Superior temporal gyrus (tissue), 1 donor: ENCODE results near the gene RPP25.

Experiments
- DNase-seq: peaks from one replicate; pipeline ENCODE4 v3.0.0-alpha.2; 2016; ENCODE audit errors: extremely low spot score

The RPP25 gene, protein sequence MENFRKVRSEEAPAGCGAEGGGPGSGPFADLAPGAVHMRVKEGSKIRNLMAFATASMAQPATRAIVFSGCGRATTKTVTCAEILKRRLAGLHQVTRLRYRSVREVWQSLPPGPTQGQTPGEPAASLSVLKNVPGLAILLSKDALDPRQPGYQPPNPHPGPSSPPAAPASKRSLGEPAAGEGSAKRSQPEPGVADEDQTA

GRCh38 chr15:74956648-74957475 is at the start of gene RPP25:
RPP25 (minus strand) TSS chr15:74956772; CDS start chr15:74956583, 189 bp downstream.
- peak; percentile 61 for DNase-seq

GRCh38 chr15:75002398-75002797 is 45.8 kb upstream of the RPP25 start:
- no peak for DNase-seq

DNA sequence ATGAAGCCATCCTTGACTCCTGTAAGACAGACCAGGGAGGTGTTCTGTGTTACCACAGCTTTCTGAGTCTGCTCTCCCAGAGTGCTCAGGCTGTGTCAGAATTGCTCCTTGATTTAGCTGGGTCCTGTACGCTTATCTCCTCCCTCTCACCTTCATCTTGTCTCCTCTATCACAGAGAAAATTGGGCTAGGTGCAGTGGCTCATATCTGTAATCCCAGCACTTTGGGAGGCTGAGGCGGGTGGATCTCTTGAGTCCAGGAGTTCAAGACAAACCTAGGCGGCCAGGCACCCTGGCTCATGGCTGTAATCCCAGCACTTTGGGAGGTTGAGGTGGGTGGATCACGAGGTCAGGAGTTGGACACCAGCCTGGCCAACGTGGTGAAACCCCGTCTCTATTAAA is 44.7 kb upstream of the RPP25 start:
- DNase-seq = no peak

DNA sequence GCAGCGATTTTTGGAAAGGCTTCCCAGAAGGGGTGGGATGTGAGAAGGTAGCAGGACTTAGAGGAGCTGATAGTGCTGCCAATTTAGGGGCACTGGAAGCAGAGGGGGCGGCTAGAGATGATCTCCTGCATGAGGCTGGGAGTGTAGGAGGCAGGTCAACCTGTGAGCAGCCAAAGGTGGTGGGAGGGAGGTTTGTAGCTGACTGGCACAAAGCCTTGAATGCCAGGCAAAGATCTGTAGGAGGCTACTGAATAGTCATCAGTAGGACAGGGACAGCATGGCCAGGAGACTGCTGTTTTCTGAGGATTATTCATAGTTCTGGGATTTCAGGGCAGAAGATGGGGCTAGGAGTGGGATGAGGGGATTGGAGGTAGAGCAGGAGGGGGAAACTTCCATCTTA is 41.0 kb upstream of the RPP25 start:
- DNase-seq = no peak

DNA sequence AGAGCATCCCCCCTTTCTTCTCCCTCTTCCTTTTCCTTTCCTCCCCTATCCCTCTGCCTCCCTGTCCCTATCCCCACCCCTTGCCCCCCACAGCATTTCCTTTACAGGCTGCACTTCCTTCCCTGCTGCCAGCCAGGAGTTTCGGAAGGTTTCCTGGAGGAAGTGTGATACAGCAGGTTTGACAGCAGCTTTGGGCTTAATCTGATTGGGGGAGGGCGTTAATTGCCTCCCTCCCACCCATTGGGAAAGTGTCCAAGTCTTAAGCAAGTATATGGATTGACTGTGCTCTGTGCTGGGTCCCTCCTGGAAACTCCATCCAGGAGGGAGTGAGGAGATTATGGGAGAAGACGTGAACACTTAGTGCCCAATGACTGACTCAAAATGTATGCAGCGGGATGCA is 40.6 kb upstream of the RPP25 start:
- DNase-seq = no peak

DNA sequence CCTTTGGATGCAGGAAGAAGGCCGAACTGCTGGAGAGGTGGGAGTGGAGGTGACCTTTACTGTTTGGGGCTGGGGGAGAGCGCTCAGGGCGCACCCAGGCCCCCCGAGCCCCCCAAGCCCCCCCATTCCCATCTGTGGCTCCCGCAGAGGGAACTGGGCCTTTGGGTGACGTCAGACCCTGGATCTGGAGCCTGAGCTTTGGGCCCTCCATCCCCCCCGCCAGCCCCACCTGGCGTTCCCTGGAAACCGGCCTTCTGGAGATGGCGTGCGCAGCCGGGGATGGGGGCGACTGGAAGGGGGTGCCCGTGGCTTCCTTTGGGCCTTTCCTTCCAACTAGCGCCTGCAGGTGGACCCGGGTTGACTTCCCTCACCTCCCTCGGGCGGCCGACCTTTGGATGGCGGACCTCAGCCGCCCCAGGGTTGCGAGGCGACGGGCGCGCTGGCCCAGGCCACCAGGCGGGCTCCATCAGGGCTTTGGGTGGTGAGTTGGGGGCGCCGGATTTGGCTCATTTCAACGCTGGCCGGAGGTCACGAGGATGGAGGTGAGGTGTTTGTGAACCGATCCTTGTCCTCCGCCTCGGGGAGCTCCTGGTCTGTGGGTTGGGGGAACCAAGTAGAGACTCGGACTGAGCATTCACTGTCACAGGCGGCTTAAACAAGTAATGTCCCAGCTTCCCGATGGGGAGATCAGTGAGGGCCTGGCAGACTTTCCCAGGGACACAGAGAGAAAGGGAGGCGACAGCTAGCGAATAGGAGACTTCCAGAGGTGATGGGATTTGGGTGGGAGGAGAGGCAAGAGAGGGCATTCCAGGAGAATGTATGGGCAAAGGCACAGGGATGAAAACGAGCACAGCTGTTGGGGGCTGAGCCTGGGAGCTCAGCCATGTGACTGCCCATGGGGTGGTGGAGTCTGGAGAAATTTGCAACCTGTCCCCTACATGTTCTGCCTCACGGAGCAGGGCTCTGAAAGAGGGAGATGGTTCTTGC is 39.5 kb upstream of the RPP25 start:
- peak; percentile 47 for DNase-seq

DNA sequence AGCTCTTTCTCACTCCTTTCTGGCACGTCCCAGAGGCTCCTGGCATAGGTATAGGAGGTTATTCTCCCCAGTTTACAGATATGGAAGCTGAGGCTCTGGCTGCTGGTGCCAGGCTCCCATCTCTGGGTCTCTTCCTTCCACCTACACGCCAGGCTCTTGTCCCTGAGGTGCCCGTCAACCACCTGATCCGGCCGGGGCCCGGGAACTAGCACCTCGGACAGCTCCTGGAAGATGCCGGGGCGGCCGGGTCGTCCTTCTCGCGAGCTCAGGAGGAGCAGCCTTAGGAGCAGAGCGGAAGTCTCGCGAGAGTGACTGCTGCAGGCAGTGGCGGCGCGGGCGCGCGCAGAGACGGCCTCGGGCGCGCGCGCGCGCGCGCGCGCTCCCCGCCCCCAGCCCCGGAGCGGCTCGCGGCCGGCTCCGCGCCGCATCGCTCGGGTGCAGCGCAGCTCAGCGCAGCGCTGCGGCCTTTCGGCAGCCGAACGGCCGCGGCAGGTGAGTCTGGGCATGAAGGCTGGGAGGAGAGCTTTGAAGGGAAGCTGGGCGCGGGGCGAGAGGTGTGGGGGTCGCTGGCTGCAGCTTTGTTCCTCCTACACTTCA is 38.7 kb upstream of the RPP25 start, which contains the start of gene SCAMP5:
SCAMP5 (plus strand) TSS at position 382 of the 597 bp plus-strand sequence. CDS start 16,277 bp downstream, outside the sequence.
- DNase-seq = peak; percentile 94

DNA sequence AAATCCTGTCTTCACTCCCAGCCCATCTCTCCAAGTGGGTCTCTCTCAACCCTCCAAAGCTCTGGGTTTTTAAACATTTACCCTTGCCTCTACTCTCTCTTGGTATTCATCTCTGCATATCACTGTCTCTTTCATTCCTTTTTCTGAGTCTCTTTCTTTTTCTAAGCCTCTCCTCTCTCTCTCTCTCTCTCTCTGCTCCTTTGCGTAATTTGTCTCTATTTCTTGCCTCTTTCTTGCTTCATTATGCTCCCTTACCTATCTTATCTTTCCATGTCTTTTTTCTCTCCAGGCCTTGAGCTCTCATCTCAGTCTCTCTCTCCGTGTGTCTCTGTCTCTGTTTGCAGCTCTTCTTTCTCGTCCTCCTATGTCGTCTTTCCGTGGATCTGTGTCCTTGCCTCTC is 38.1 kb upstream of the RPP25 start:
- DNase-seq = peak; percentile 47

GRCh38 chr15:74994236-74994635 is 37.7 kb upstream of the RPP25 start:
- DNase-seq = peak; percentile 59

- no peak for DNase-seq
Observed at GRCh38 chr15:74992619-74993018, 36.0 kb upstream of the RPP25 start.

GRCh38 chr15:74989527-74989926 is 33.0 kb upstream of the RPP25 start:
- no peak for DNase-seq

GRCh38 chr15:74988007-74988800 is 31.6 kb upstream of the RPP25 start:
- DNase-seq = no peak

- no peak for DNase-seq
Observed at GRCh38 chr15:74983725-74984231, 27.2 kb upstream of the RPP25 start.

DNA sequence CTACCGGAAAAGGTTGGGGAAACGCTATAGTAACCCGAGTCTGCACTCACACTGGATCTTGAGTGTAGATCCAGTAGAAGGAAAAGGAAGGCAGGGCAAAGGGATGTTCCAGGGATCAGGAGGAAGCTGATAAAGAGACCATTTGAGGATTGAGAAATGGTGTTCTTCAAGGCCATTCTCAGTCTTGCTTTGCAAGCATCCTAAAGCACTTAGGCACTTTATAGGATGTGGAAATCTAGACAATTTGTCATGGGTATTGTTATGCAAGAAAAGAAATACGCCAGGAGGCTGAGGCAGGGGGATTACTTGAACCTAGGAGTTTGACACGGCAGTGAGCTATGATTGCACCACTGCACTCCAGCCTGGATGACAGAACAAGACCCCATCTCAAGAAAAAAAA is 25.6 kb upstream of the RPP25 start:
- no peak for DNase-seq

DNA sequence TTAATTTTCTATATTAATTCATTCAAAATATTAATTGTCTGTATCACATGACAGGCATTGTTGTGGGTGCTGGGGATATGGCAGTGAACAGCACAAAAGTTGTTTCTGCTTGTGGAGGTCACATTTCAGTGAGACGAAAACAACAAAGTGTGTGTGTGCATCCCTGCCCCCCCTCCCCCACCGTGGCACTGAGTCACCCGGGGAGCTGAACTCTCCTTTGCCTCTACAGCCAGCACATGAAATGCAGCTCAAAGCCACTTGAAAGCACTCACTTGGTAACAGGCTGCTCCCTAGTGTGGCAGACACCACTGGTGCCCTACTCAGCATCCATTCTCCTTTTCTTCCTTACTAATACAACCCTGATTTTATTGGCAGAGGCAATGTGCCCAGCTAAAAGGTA is 21.9 kb upstream of the RPP25 start:
- DNase-seq = no peak

- DNase-seq = no peak
Observed at GRCh38 chr15:74978077-74978476, 21.5 kb upstream of the RPP25 start.

GRCh38 chr15:74977599-74977998 is 21.0 kb upstream of the RPP25 start:
- no peak for DNase-seq

DNA sequence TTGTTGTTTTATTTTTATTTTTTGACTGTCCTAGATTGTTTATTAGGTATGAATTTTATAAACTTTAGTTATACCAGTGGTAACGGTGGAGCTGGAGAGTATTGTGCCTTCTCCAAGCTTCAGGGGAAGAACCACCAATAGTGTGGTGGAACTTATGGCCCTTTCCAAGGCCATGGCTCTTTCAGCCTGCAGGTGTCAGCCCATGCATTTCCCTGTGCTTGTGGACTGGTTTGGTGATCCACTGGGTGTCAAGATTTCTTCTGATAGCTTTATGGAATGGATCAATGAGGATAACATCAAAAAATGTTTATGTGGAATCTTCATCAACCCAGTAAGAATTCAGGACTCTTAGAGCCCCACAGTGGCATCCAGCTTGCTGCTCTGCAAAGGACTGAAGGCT is 19.6 kb upstream of the RPP25 start:
- no peak for DNase-seq

DNA sequence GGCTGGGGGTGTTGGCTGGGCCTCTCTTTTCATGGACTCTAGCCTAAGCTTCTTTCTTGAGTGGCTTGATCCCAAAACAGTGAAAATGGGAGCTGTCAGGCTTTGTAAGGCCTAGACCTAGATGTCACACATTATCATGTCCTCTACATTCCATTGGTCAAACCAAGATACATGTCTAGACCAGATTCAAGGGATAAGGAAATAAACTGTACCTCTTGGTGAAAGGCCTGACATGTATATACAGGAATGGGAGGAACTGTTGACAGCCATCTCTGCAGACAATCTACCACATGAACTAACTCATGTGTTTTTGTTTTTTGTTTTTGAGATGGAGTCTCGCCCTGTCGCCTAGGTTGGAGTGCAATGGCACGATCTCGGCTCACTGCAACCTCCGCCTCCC is 11.1 kb upstream of the RPP25 start:
- no peak for DNase-seq

GRCh38 chr15:74964794-74965193 is 8.2 kb upstream of the RPP25 start:
- no peak for DNase-seq

DNA sequence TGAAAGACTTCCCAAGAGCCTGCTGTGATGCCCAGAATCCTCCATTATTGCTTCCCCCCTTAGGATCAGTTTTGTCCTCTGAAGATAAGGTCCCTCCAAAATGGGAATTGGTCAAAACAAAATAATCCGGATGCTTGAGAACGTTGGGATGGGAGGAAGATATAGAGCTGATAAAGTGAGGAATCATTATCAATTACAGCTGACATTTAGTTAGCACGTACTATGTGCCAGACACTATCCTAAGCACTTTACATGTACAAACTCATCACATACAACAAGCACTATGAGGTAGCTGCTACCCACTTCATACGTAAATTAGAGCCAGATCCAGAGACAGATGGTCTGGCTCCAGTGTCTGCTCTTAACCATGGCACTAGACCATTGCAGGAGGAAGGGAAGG is 6.6 kb upstream of the RPP25 start:
- no peak for DNase-seq
